MCF 10A (cell line): Measurements from ENCODE around the gene C1QTNF3. TPM values are rescaled to one million over a fixed set of nuclear protein-coding genes. Genes with fewer than 3 reads are reported as not detected.
"Not testable (repeated sequence)": the region's sequence is repeated elsewhere in the genome, so short reads cannot be mapped to it uniquely, and the experiment has no call there.

ENCODE experiments used
- BruUV-seq: library from RNA; stranded (reverse); fragments of 400-500 nt; replicated peaks from 2 replicates; lab custom pipeline; 2021; lab: Mats Ljungman, UMichigan
- CTCF ChIA-PET: fragments of 300-600 bp; sonication (Branson Sonifier 250); formaldehyde crosslinking; extraction: SDS; loops from one replicate; lab custom pipeline; 2021; ENCODE audit warnings: antibody characterized with exemption, inconsistent platforms; lab: Yijun Ruan, JAX
- POLR2A ChIA-PET: fragments of 300-600, 350-650 bp; sonication (Branson Sonifier 250); formaldehyde crosslinking; extraction: SDS; loops from one replicate; lab custom pipeline; 2020; ENCODE audit warnings: antibody characterized with exemption, inconsistent platforms; lab: Yijun Ruan, JAX
- DNase-seq: peaks from one replicate; pipeline ENCODE4 v3.0.0-alpha.2; 2018; ENCODE audit not compliant: unreplicated experiment
- H3K27ac Mint-ChIP-seq: one replicate; pipeline ENCODE4 v1.8.0; 2022; ENCODE audit warnings: mild to moderate bottlenecking, low read depth, mixed read lengths; ENCODE audit not compliant: unreplicated experiment
- H3K27me3 Mint-ChIP-seq: one replicate; pipeline ENCODE4 v1.8.0; 2022; ENCODE audit warnings: mixed read lengths; ENCODE audit not compliant: insufficient read depth, unreplicated experiment
- H3K36me3 Mint-ChIP-seq: one replicate; pipeline ENCODE4 v1.8.0; 2022; ENCODE audit warnings: mild to moderate bottlenecking, moderate library complexity, mixed read lengths; ENCODE audit not compliant: insufficient read depth, unreplicated experiment
- H3K4me1 Mint-ChIP-seq: one replicate; pipeline ENCODE4 v1.8.0; 2022; ENCODE audit warnings: mixed read lengths; ENCODE audit not compliant: insufficient read depth, unreplicated experiment
- H3K4me3 Mint-ChIP-seq: one replicate; pipeline ENCODE4 v1.8.0; 2022; ENCODE audit warnings: mild to moderate bottlenecking, moderate library complexity, mixed read lengths; ENCODE audit not compliant: unreplicated experiment
- H3K9me3 Mint-ChIP-seq: one replicate; pipeline ENCODE4 v1.8.0; 2022; ENCODE audit warnings: mixed read lengths; ENCODE audit not compliant: unreplicated experiment
- intact Hi-C: fragments of 100-400 bp; cut with micrococcal nuclease; formaldehyde crosslinking; loops from 2 replicates; pipeline ENCODE4 v1.14.1; 2022
- total RNA-seq: library from RNA; stranded (reverse); gene quantifications from 2 replicates; pipeline ENCODE4 v1.2.3, GENCODE V29; 2022
- TF ChIP-seq, protein P1 (sequence below): fragments of 200-600 bp; IDR thresholded peaks from one replicate; pipeline ENCODE4 v1.8.0; 2022; ENCODE audit warnings: antibody characterized with exemption, mild to moderate bottlenecking; ENCODE audit not compliant: unreplicated experiment

C1QTNF3 gene
- total RNA-seq, 1 experiment from 2014 or later, result 0.49 TPM

GRCh38 chr5:34031117-34031516 is 11.9 kb downstream of the C1QTNF3 start:
- TF ChIP-seq, protein P1, sequence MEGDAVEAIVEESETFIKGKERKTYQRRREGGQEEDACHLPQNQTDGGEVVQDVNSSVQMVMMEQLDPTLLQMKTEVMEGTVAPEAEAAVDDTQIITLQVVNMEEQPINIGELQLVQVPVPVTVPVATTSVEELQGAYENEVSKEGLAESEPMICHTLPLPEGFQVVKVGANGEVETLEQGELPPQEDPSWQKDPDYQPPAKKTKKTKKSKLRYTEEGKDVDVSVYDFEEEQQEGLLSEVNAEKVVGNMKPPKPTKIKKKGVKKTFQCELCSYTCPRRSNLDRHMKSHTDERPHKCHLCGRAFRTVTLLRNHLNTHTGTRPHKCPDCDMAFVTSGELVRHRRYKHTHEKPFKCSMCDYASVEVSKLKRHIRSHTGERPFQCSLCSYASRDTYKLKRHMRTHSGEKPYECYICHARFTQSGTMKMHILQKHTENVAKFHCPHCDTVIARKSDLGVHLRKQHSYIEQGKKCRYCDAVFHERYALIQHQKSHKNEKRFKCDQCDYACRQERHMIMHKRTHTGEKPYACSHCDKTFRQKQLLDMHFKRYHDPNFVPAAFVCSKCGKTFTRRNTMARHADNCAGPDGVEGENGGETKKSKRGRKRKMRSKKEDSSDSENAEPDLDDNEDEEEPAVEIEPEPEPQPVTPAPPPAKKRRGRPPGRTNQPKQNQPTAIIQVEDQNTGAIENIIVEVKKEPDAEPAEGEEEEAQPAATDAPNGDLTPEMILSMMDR, result no peak
- ChIA-PET POLR2A (interaction anchor here (0.8 kb wide), 1 partner anchor 22 kb away, joined by 3 read pairs; no protein-coding TSS in a partner anchor), CTCF (interaction anchor here (0.6 kb wide), 1 partner anchor 14 kb away, joined by 3 read pairs; no protein-coding TSS in a partner anchor)
- no peaks in the 10 kb centered on the region for H3K27me3 Mint-ChIP-seq
- H3K4me1 Mint-ChIP-seq, result no peaks in the 10 kb centered on the region
- no peaks in the 10 kb centered on the region for H3K9me3 Mint-ChIP-seq
- intact Hi-C loops, result no loop called here
- peaks cover under 1% of the 10 kb centered on the region for H3K36me3 Mint-ChIP-seq
- no peak overlapping the region for H3K4me3 Mint-ChIP-seq
- no TSS peak for BruUV-seq
- no peak overlapping the region for H3K27ac Mint-ChIP-seq
- DNase-seq, result no peak

DNA sequence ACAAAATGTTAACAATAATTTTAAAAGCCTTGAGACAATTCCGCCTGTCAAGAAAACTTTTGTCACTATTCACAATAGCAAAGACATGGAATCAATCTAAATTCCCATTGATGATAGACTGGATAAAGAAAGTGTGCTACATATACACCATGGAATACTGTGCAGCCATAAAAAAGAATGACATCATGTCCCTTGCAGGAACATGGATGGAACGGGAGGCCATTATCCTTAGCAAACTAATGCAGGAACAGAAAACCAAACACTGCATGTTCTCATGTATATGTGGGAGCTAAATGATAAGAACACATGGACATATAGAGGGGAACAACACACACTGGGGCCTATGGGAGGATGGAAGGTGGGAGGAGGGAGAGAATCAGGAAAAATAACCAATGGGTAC is 12.4 kb downstream of the C1QTNF3 start:
- H3K4me1 Mint-ChIP-seq, result not testable (repeated sequence)

GRCh38 chr5:34030048-34030447 is 13.0 kb downstream of the C1QTNF3 start:
- Mint-ChIP-seq H3K4me1 (no peaks in the 10 kb centered on the region), H3K27me3 (no peaks in the 10 kb centered on the region), H3K27ac (no peak overlapping the region), H3K9me3 (no peaks in the 10 kb centered on the region), H3K36me3 (peaks cover 4% of the 10 kb centered on the region), H3K4me3 (no peak overlapping the region)
- intact Hi-C loops, result no loop called here
- BruUV-seq, result no TSS peak
- no peak for DNase-seq
- TF ChIP-seq, protein P1, result no peak
- POLR2A ChIA-PET, result no interaction called here
- CTCF ChIA-PET, result no interaction called here

More for the DNA sequence above, 12.4 kb downstream of the C1QTNF3 start:
- BruUV-seq, H3K27me3 Mint-ChIP-seq, POLR2A ChIA-PET, H3K9me3 Mint-ChIP-seq, H3K27ac Mint-ChIP-seq, H3K4me3 Mint-ChIP-seq, intact Hi-C loops, DNase-seq, H3K36me3 Mint-ChIP-seq: not testable (repeated sequence)
- CTCF ChIA-PET, result interaction anchor here (0.6 kb wide), 1 partner anchor 13 kb away, joined by 3 read pairs; no protein-coding TSS in a partner anchor

- intact Hi-C loops, result no loop called here
- TF ChIP-seq, protein P1, result no peak
- no peak overlapping the region for H3K4me3 Mint-ChIP-seq
- ChIA-PET CTCF (no interaction called here), POLR2A (no interaction called here)
- H3K27me3 Mint-ChIP-seq, result no peaks in the 10 kb centered on the region
- no peaks in the 10 kb centered on the region for H3K4me1 Mint-ChIP-seq
- peaks cover 4% of the 10 kb centered on the region for H3K36me3 Mint-ChIP-seq
- BruUV-seq, result no TSS peak
- DNase-seq, result no peak
- H3K27ac Mint-ChIP-seq, result no peak overlapping the region
- H3K9me3 Mint-ChIP-seq, result no peaks in the 10 kb centered on the region
Measured at GRCh38 chr5:34028349-34028748, 14.7 kb downstream of the C1QTNF3 start.
